Measurements from ENCODE around the gene KRT20.

- TF ChIP-seq CTCF (IDR thresholded peaks at IDR 0.05): no peak
- TF ChIP-seq POLR2A (IDR thresholded peaks at IDR 0.05): no peak
Observed at GRCh38 chr17:40866838-40867237, 18.2 kb downstream of the KRT20 start, which contains the start of gene KRT12.
